PFSK-1 (cell line): ENCODE results near the gene CCDC184.

Experiments
- FOXP2 ChIP-seq: optimal IDR thresholded peaks from 2 replicates; pipeline ENCODE3; 2011; ENCODE audit warnings: borderline replicate concordance, control low read depth, inconsistent platforms; ENCODE audit not compliant: insufficient read depth; ENCODE audit errors: extremely low read length, extremely low read depth
- POLR2AphosphoS5 ChIP-seq: IDR thresholded peaks from 2 replicates; pipeline ENCODE4 v1.6.1; 2012; ENCODE audit warnings: low read depth, mild to moderate bottlenecking, control low read depth, low read length, moderate library complexity
- SIN3A ChIP-seq: IDR thresholded peaks from 2 replicates; pipeline ENCODE4 v1.6.1; 2012; ENCODE audit warnings: mild to moderate bottlenecking, low read length, moderate library complexity, borderline replicate concordance; ENCODE audit not compliant: insufficient read depth
- TAF1 ChIP-seq: IDR thresholded peaks from 2 replicates; pipeline ENCODE4 v1.6.1; 2012; ENCODE audit warnings: low read length, control low read depth, borderline replicate concordance; ENCODE audit not compliant: insufficient read depth

GRCh38 chr12:48143898-48144297 lies 39.5 kb upstream of the CCDC184 start:
- no peak for TF ChIP-seq SIN3A
- no peak for TF ChIP-seq POLR2AphosphoS5
- no peak for TF ChIP-seq TAF1
- no peak for TF ChIP-seq FOXP2
